GM12878 (cell line): ENCODE measurements around the gene ADAMTS2. TPM values are rescaled to one million over a fixed set of nuclear protein-coding genes. Genes with fewer than 3 reads are reported as not detected.

Source experiments
- ATAC-seq: fragments of 200-7000 bp; cut with Tn5 transposase; 3 replicates; pipeline ENCODE4 v1.9.1; 2020; ENCODE audit warnings: mild to moderate bottlenecking, moderate library complexity
- BruUV-seq: library from RNA; stranded (reverse); fragments of 400-500 nt; replicated peaks from 2 replicates; lab custom pipeline; 2021; lab: Mats Ljungman, UMichigan
- CTCF ChIA-PET: fragments of 300-600 bp; sonication (Branson Sonifier 250); formaldehyde crosslinking; extraction: SDS; loops from one replicate; lab custom pipeline; 2021; ENCODE audit warnings: inconsistent platforms; lab: Yijun Ruan, JAX
- POLR2A ChIA-PET: fragments of 350-600 bp; formaldehyde crosslinking; extraction: SDS; loops from one replicate; lab custom pipeline; 2021; ENCODE audit warnings: inconsistent platforms; lab: Charles Lee
- RAD21 ChIA-PET: fragments of 300-600 bp; sonication (Branson Sonifier 250); formaldehyde crosslinking; loops from one replicate; lab custom pipeline; 2023; ENCODE audit warnings: antibody characterized with exemption; ENCODE audit not compliant: unreplicated experiment; lab: Charles Lee
- SMC1A ChIA-PET: fragments of 300-600 bp; sonication (Branson Sonifier 250); formaldehyde crosslinking; loops from one replicate; lab custom pipeline; 2023; ENCODE audit not compliant: unreplicated experiment, uncharacterized antibody; lab: Charles Lee
- DNase-seq: peaks from one replicate; pipeline ENCODE4 v3.0.0-alpha.2; 2011; ENCODE audit warnings: low read depth, low spot score
- FAIRE-seq: peaks from 3 replicates; lab custom pipeline; 2011; peaks lifted over from hg19 to GRCh38; lab: Jason Lieb, UNC
- H2AFZ ChIP-seq: 2 replicates; pipeline ENCODE4 v1.6.0; 2011; ENCODE audit warnings: low read depth, low read length, control low read depth; ENCODE audit not compliant: control insufficient read depth
- H3K27ac ChIP-seq: 2 replicates; pipeline ENCODE4 v1.5.1; 2011; ENCODE audit warnings: control low read depth; ENCODE audit not compliant: control insufficient read depth, insufficient read depth
- H3K27me3 ChIP-seq, 2 experiments: replicated peaks in 1 of 2; 2 replicates each; pipeline versions ENCODE4 v1.6.0 to v1.6.1; 2011; ENCODE audit warnings: low read length in 1 of 2; ENCODE audit not compliant: control insufficient read depth in 2 of 2, insufficient read depth in 2 of 2
- H3K36me3 ChIP-seq, 2 experiments: 2 replicates each; pipeline ENCODE4 v1.5.1; 2011; ENCODE audit warnings: low read length in 1 of 2; ENCODE audit not compliant: control insufficient read depth in 2 of 2, insufficient read depth in 2 of 2
- H3K4me1 ChIP-seq: 2 replicates; pipeline ENCODE4 v1.6.1; 2011; ENCODE audit warnings: mild to moderate bottlenecking, low read length, moderate library complexity, mixed read lengths; ENCODE audit not compliant: control insufficient read depth, insufficient read depth
- H3K4me2 ChIP-seq: 2 replicates; pipeline ENCODE4 v1.6.0; 2011; ENCODE audit warnings: control low read depth; ENCODE audit not compliant: control insufficient read depth, insufficient read depth
- H3K4me3 ChIP-seq: fragments of 200-600 bp; sonication (generic); 2 replicates; pipeline ENCODE4 v1.5.1; 2016
- H3K79me2 ChIP-seq: 2 replicates; pipeline ENCODE4 v1.6.0; 2011; ENCODE audit warnings: low read length; ENCODE audit not compliant: control insufficient read depth, insufficient read depth
- H3K9ac ChIP-seq: 2 replicates; pipeline ENCODE4 v1.8.0; 2011; ENCODE audit warnings: low read length, control low read depth, mixed read lengths; ENCODE audit not compliant: control insufficient read depth, insufficient read depth
- H3K9me3 ChIP-seq: replicated peaks from 3 replicates; pipeline ENCODE4 v1.5.1; 2011; ENCODE audit warnings: mild to moderate bottlenecking, low read length; ENCODE audit not compliant: control insufficient read depth, insufficient read depth
- H4K20me1 ChIP-seq: 2 replicates; pipeline ENCODE4 v1.6.0; 2011; ENCODE audit not compliant: control insufficient read depth, insufficient read depth
- BHLHE40 ChIP-seq, 2 experiments: fragments of 450-650 bp in 1 of 2; IDR thresholded peaks; 2 replicates each; pipeline ENCODE4 v1.6.1; 2011 to 2017; ENCODE audit warnings: low read depth in 2 of 2, borderline replicate concordance in 1 of 2, improper control_type of control experiment in 1 of 2, low read length in 1 of 2, mild to moderate bottlenecking in 1 of 2
- CBX5 ChIP-seq: sonication (generic); IDR thresholded peaks from 2 replicates; pipeline ENCODE4 v1.6.1; 2016; ENCODE audit warnings: low read depth, moderate library complexity, mild to moderate bottlenecking, inconsistent platforms
- HCFC1 ChIP-seq: fragments of 150-350 bp; IDR thresholded peaks from 2 replicates; pipeline ENCODE4 v1.6.1; 2014; ENCODE audit warnings: low read length
- HDGF ChIP-seq: fragments of 450-650 bp; IDR thresholded peaks from 2 replicates; pipeline ENCODE4 v1.6.1; 2016; ENCODE audit warnings: antibody characterized with exemption
- NKRF ChIP-seq: fragments of 450-650 bp; conservative IDR thresholded peaks from 2 replicates; pipeline ENCODE4 v1.6.1; 2017; ENCODE audit warnings: mild to moderate bottlenecking, moderate library complexity
- POLR2A ChIP-seq: IDR thresholded peaks from 2 replicates; pipeline ENCODE4 v1.6.1; 2011; ENCODE audit warnings: low read depth, mild to moderate bottlenecking, low read length
- SMARCA5 ChIP-seq: fragments of 450-650 bp; IDR thresholded peaks from 2 replicates; pipeline ENCODE4 v1.6.1; 2017; ENCODE audit warnings: mild to moderate bottlenecking
- WGBS: methylation state at CpG from one replicate; pipeline ENCODE4 v1.1.6; 2016; ENCODE audit warnings: low lambda C conversion rate; ENCODE audit not compliant: insufficient replicate concordance, insufficient coverage; ENCODE audit errors: missing lambda C conversion rate; 5-methylcytosine and 5-hydroxymethylcytosine counted together
- in situ Hi-C: fragments of 300-500 bp; cut with MboI; formaldehyde crosslinking; loops from 9 replicates; pipeline ENCODE4 v1.14.3; 2018; ENCODE audit warnings: mixed read lengths
- intact Hi-C: fragments of 100-400 bp; cut with micrococcal nuclease; formaldehyde crosslinking; loops from one replicate; pipeline ENCODE4 v1.14.2; 2022; ENCODE audit not compliant: unreplicated experiment
- polyA plus RNA-seq, 11 experiments: library from polyadenylated mRNA; depleted of rRNA in 4 of 11; unstranded in 6 of 11; stranded (reverse) in 5 of 11; fragments of >200 nt; fragmentation: Nextera tagmentation in 4 of 11; fragmentation: Illumina TruSeq in 1 of 11; extraction: Ambion mirVana in 4 of 11; extraction: Trizol in 1 of 11; gene quantifications; 1 replicate in 1 of 11; 2 replicates in 10 of 11; pipeline versions ENCODE4 v1.2.1 to v1.2.3, GENCODE V29; 2011 to 2016; ENCODE audit warnings: inconsistent platforms in 2 of 11, missing spikeins in 2 of 11, low read depth in 1 of 11
- total RNA-seq, 4 experiments: library from RNA; depleted of rRNA in 3 of 4; stranded (reverse); fragments of >200 nt in 3 of 4; fragmentation: Illumina TruSeq in 1 of 4; extraction: Trizol in 1 of 4; gene quantifications; 2 replicates each; pipeline versions ENCODE4 v1.2.1 to v1.2.3, GENCODE V29; 2013 to 2021
- TF ChIP-seq, protein P1 (sequence below): fragments of 450-650 bp; formaldehyde crosslinking; IDR thresholded peaks from 2 replicates; pipeline ENCODE4 v1.5.0; 2022; ENCODE audit warnings: mild to moderate bottlenecking, missing genetic modification characterization
- TF ChIP-seq, protein P2 (sequence below): fragments of 450-650 bp; IDR thresholded peaks from 2 replicates; pipeline ENCODE4 v1.6.1; 2017; ENCODE audit warnings: borderline replicate concordance

The ADAMTS2 gene
- total and polyA plus RNA-seq, 10 of the 15 experiments (the other 5 are each of a cell fraction or from before 2014, with no cell fraction given), result 0.03 to 0.05 TPM; not detected in 8

DNA sequence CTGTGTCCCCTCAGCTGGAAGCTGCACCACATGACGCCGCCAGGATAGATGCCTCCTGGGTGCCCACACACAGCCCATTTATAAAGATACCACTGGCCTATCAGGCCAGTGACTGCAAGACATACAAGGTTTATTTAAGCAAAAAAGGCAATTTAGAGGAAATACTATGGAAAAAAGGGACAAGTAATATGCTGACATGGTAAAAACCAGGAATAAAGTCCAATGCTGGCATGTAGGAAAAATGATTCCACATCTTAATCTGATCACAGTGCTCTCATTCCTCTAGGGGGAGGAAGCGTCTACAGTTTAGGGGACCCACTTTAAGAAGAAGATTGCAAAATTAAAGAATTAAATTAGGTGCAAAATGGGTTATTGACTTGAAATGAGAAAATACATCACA, 205.0 kb downstream of the ADAMTS2 start (continued):
- TF ChIP-seq, protein P1, sequence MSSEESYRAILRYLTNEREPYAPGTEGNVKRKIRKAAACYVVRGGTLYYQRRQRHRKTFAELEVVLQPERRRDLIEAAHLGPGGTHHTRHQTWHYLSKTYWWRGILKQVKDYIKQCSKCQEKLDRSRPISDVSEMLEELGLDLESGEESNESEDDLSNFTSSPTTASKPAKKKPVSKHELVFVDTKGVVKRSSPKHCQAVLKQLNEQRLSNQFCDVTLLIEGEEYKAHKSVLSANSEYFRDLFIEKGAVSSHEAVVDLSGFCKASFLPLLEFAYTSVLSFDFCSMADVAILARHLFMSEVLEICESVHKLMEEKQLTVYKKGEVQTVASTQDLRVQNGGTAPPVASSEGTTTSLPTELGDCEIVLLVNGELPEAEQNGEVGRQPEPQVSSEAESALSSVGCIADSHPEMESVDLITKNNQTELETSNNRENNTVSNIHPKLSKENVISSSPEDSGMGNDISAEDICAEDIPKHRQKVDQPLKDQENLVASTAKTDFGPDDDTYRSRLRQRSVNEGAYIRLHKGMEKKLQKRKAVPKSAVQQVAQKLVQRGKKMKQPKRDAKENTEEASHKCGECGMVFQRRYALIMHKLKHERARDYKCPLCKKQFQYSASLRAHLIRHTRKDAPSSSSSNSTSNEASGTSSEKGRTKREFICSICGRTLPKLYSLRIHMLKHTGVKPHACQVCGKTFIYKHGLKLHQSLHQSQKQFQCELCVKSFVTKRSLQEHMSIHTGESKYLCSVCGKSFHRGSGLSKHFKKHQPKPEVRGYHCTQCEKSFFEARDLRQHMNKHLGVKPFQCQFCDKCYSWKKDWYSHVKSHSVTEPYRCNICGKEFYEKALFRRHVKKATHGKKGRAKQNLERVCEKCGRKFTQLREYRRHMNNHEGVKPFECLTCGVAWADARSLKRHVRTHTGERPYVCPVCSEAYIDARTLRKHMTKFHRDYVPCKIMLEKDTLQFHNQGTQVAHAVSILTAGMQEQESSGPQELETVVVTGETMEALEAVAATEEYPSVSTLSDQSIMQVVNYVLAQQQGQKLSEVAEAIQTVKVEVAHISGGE, result no peak
- no peak for TF ChIP-seq SMARCA5
- no peak for TF ChIP-seq BHLHE40 (IDR thresholded peaks at IDR 0.05; ENCODE audit: borderline replicate concordance in 1 of 2, low read depth in 2 of 2, low read length in 1 of 2)
- no peak for TF ChIP-seq POLR2A
- TF ChIP-seq, protein P2, sequence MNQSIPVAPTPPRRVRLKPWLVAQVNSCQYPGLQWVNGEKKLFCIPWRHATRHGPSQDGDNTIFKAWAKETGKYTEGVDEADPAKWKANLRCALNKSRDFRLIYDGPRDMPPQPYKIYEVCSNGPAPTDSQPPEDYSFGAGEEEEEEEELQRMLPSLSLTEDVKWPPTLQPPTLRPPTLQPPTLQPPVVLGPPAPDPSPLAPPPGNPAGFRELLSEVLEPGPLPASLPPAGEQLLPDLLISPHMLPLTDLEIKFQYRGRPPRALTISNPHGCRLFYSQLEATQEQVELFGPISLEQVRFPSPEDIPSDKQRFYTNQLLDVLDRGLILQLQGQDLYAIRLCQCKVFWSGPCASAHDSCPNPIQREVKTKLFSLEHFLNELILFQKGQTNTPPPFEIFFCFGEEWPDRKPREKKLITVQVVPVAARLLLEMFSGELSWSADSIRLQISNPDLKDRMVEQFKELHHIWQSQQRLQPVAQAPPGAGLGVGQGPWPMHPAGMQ, result no peak
- no peak for TF ChIP-seq NKRF

DNA sequence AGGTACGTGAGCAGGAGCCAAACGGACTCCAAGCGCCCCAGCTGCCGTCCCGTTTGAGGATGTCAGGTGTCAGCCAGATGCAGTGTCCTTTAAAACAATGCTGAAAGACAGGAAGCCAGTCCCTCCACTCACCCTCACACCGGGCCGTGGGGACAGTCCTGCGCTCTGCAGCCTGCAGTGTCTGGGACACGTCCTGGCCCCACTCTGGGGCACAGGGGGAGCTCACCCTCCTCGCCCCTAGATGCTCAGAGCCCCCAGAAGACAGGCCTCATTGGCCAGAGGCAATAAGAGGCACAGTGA, 205.4 kb downstream of the ADAMTS2 start:
- CTCF ChIA-PET, result no interaction called here

More for the DNA sequence above, 205.4 kb downstream of the ADAMTS2 start:
- POLR2A ChIA-PET, result no interaction called here
- ATAC-seq (no peak), FAIRE-seq (no peak), DNase-seq (no peak)
- no TSS peak for BruUV-seq
- in situ Hi-C loops, result no loop called here
- no peaks in the 10 kb centered on the region for H4K20me1 ChIP-seq
- H3K4me3 ChIP-seq, result no peak overlapping the region
- no peak overlapping the region for H2AFZ ChIP-seq
- RAD21 ChIA-PET, result no interaction called here
- no peak overlapping the region for H3K4me2 ChIP-seq
- H3K4me1 ChIP-seq, result no peaks in the 10 kb centered on the region
- no peaks in the 10 kb centered on the region for H3K36me3 ChIP-seq
- 47% methylated on average over 7 of the region's 10 CpGs for WGBS
- SMC1A ChIA-PET, result no interaction called here
- no peak overlapping the region for H3K9ac ChIP-seq
- peaks cover 1% of the 10 kb centered on the region; the same call in 1 of the 3 replicates for H3K9me3 ChIP-seq
- H3K27ac ChIP-seq, result no peak overlapping the region
- TF ChIP-seq HCFC1 (no peak), HDGF (no peak), CBX5 (no peak)
- no peaks in the 10 kb centered on the region for H3K27me3 ChIP-seq
- no peaks in the 10 kb centered on the region for H3K79me2 ChIP-seq
- intact Hi-C loops, result no loop called here
